ENCODE results near the gene OR51G1.

DNA sequence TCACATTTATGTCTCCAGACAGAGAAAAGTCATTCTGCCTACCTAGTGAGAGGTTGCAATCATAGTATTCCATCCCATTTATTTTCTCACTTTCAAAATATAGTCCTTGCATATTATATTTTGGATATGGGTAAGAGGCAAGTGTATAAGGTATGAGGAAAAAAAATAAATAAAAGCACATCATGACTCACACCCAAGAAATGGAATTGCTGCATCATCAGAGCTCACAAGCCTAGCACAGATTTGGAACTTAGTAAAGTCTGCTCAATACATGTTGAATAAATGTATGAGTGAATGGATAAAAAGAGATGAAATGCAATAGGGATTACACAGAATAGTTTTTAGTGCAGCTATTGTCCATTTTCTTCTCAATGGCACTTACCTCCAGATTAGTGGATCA is 2.5 kb upstream of the OR51G1 start:
- TF ChIP-seq, protein P1, sequence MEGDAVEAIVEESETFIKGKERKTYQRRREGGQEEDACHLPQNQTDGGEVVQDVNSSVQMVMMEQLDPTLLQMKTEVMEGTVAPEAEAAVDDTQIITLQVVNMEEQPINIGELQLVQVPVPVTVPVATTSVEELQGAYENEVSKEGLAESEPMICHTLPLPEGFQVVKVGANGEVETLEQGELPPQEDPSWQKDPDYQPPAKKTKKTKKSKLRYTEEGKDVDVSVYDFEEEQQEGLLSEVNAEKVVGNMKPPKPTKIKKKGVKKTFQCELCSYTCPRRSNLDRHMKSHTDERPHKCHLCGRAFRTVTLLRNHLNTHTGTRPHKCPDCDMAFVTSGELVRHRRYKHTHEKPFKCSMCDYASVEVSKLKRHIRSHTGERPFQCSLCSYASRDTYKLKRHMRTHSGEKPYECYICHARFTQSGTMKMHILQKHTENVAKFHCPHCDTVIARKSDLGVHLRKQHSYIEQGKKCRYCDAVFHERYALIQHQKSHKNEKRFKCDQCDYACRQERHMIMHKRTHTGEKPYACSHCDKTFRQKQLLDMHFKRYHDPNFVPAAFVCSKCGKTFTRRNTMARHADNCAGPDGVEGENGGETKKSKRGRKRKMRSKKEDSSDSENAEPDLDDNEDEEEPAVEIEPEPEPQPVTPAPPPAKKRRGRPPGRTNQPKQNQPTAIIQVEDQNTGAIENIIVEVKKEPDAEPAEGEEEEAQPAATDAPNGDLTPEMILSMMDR (IDR thresholded peaks at IDR 0.05): no peak
- TF ChIP-seq POLR2A (IDR thresholded peaks at IDR 0.05): no peak
